ENCODE measurements around the gene PSPC1. TPM values are rescaled to one million over a fixed set of nuclear protein-coding genes. Genes with fewer than 3 reads are reported as not detected.

The PSPC1 gene
- total RNA-seq, 3 donors from 2014 or later (not counting 1 experiment from before 2014, with no cell fraction given), result 94.1 to 110 (median 107) TPM

DNA sequence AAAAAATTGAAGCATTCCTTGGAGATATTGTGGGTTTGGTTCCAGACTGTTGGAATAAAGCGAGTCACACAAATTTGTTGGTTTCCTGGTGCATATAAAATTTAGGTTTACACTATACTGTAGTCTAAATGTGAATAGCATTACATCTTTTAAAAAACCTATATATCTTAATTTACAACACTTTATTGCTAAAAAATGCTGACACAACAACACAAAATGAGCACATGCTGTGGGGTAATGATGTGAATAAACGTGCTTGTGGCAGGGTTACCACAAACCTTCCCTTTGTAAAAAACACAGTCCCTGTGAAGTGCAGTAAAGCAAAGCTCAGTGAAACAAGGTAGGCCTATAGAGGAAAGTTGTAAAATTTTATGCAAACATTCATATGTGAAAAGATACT is 121.6 kb downstream of the PSPC1 start:
- Mint-ChIP-seq H3K27ac (peak overlapping the region in 1 of 2 donors; percentile 31), H3K4me1 (peaks cover 5 to 14% of the 10 kb centered on the region in 2 donors), H3K27me3 (ENCODE audit: low read depth in 2 of 2) (no peaks in the 10 kb centered on the region), H3K9me3 (no peaks in the 10 kb centered on the region), H3K4me3 (no peak overlapping the region), H3K36me3 (no peaks in the 10 kb centered on the region)
- Histone ChIP-seq H3K27ac (ENCODE audit: low read length) (no peak overlapping the region), H3K27me3 (ENCODE audit: control insufficient read depth, insufficient read depth, low read length) (no peaks in the 10 kb centered on the region), H3K36me3 (ENCODE audit: control insufficient read depth, insufficient read depth, low read length) (peaks cover 61% of the 10 kb centered on the region), H3K9me3 (ENCODE audit: control insufficient read depth, insufficient read depth, low read length) (no peaks in the 10 kb centered on the region), H3K4me3 (ENCODE audit: low read length) (no peak overlapping the region), H3K4me1 (ENCODE audit: control insufficient read depth, insufficient read depth, low read length) (no peaks in the 10 kb centered on the region)
- TF ChIP-seq, protein P1, sequence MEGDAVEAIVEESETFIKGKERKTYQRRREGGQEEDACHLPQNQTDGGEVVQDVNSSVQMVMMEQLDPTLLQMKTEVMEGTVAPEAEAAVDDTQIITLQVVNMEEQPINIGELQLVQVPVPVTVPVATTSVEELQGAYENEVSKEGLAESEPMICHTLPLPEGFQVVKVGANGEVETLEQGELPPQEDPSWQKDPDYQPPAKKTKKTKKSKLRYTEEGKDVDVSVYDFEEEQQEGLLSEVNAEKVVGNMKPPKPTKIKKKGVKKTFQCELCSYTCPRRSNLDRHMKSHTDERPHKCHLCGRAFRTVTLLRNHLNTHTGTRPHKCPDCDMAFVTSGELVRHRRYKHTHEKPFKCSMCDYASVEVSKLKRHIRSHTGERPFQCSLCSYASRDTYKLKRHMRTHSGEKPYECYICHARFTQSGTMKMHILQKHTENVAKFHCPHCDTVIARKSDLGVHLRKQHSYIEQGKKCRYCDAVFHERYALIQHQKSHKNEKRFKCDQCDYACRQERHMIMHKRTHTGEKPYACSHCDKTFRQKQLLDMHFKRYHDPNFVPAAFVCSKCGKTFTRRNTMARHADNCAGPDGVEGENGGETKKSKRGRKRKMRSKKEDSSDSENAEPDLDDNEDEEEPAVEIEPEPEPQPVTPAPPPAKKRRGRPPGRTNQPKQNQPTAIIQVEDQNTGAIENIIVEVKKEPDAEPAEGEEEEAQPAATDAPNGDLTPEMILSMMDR (IDR thresholded peaks at IDR 0.05), result no peak
- WGBS (ENCODE audit: insufficient coverage), result no CpG with 5 or more reads among the region's 2 CpGs
- intact Hi-C loops (cut with micrococcal nuclease), result no loop called here
- no peak for DNase-seq
- ATAC-seq, result no peak

DNA sequence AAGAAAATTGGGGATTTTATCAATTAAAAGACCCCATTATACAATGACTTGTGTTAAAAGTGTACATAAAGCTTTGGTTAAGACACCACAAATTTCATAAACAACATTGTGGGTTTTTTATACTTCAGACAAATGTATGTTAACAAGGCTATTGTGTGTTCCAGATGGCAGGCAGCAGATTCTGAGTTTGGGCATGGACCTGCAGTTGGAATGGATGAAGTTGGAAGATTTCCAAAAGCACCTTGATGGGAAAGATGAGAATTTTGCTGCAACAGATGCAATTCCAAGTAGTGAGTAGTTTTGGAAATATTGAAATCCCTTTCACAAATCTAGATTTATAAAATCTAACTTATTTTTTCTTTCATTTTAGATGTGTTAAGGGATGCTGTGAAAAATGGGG is 123.9 kb downstream of the PSPC1 start:
- Histone ChIP-seq H3K4me1 (ENCODE audit: control insufficient read depth, insufficient read depth, low read length) (no peaks in the 10 kb centered on the region), H3K27me3 (ENCODE audit: control insufficient read depth, insufficient read depth, low read length) (no peaks in the 10 kb centered on the region), H3K4me3 (ENCODE audit: low read length) (no peak overlapping the region), H3K36me3 (ENCODE audit: control insufficient read depth, insufficient read depth, low read length) (peaks cover 43% of the 10 kb centered on the region), H3K27ac (ENCODE audit: low read length) (no peak overlapping the region), H3K9me3 (ENCODE audit: control insufficient read depth, insufficient read depth, low read length) (no peaks in the 10 kb centered on the region)
- TF ChIP-seq, protein P1 (IDR thresholded peaks at IDR 0.05), result no peak
- ATAC-seq (no peak), DNase-seq (no peak)
- H3K4me1 Mint-ChIP-seq, result peaks cover 4 to 5% of the 10 kb centered on the region in 2 donors
- H3K27ac Mint-ChIP-seq, result peak overlapping the region in 1 of 2 donors; percentile 6
- no peak overlapping the region for H3K4me3 Mint-ChIP-seq
- H3K9me3 Mint-ChIP-seq, result no peaks in the 10 kb centered on the region
- intact Hi-C loops (cut with micrococcal nuclease), result no loop called here
- no peaks in the 10 kb centered on the region for H3K27me3 Mint-ChIP-seq (ENCODE audit: low read depth in 2 of 2)
- no peaks in the 10 kb centered on the region for H3K36me3 Mint-ChIP-seq

DNA sequence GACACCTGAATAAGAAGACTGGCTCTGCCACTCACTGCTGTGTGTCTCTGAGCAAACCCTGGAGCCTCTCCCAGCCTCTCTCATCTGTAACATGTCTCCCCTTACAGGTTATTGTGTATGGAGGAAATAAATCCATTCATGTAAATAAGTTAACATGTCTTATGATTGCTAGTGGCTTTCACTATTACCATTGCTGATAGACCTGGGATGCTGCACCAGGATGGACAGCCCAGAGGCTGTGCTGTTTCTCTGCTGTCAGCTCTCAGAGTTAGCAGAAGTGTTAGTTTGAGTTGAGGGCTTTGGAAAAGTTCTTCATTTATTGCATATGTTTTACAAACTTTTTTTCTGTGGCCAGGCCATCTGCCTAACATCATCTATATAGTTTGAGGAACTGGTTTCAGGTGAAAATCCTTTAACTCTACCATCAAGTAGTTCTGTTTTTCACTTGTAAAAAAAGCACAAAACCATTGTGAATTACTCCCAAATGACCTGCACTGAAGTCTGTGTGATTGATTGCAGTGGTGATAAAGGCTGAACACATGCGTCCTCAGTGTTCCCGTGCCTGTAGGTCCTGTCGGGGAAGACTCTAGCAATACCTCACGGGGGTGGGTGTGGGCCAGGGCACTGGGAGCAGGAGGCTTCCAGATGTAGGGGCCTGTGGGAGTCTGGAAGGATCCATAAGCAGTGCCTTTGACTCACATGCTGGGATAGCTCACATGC is 124.7 kb downstream of the PSPC1 start:
- H3K4me1 Mint-ChIP-seq, result peaks cover 4 to 5% of the 10 kb centered on the region in 2 donors
- Histone ChIP-seq H3K36me3 (ENCODE audit: control insufficient read depth, insufficient read depth, low read length) (peaks cover 35% of the 10 kb centered on the region), H3K27me3 (ENCODE audit: control insufficient read depth, insufficient read depth, low read length) (no peaks in the 10 kb centered on the region), H3K4me1 (ENCODE audit: control insufficient read depth, insufficient read depth, low read length) (no peaks in the 10 kb centered on the region), H3K27ac (ENCODE audit: low read length) (no peak overlapping the region), H3K9me3 (ENCODE audit: control insufficient read depth, insufficient read depth, low read length) (no peaks in the 10 kb centered on the region), H3K4me3 (ENCODE audit: low read length) (no peak overlapping the region)
- no peaks in the 10 kb centered on the region for H3K9me3 Mint-ChIP-seq
- DNase-seq (no peak), ATAC-seq (no peak)
- no peak overlapping the region for H3K4me3 Mint-ChIP-seq
- no peaks in the 10 kb centered on the region for H3K27me3 Mint-ChIP-seq (ENCODE audit: low read depth in 2 of 2)
- H3K36me3 Mint-ChIP-seq, result no peaks in the 10 kb centered on the region
- WGBS (ENCODE audit: insufficient coverage), result 63% methylated on average over 4 of the region's 4 CpGs
- peak overlapping the region in 1 of 2 donors; percentile 6 for H3K27ac Mint-ChIP-seq
- intact Hi-C loops (cut with micrococcal nuclease), result no loop called here
- TF ChIP-seq, protein P1 (IDR thresholded peaks at IDR 0.05), result no peak

Other genes with a start within 250 kb of the PSPC1 start
- under 1 TPM in 1 of 3 donors, not detected in 2; 0.41 TPM for gene TPTE2, start 221.4 kb downstream of the PSPC1 start, total RNA-seq
- gene MPHOSPH8, start 149.3 kb downstream of the PSPC1 start, total RNA-seq, result 10 to 100 TPM; 54.2 to 64.7 (median 59.8) TPM
- 10 to 100 TPM; 29.5 to 37.4 (median 36.0) TPM for gene ZMYM5, start 80.7 kb upstream of the PSPC1 start, total RNA-seq
- gene ZMYM2, start 175.8 kb upstream of the PSPC1 start, total RNA-seq, result 100 to 1,000 TPM in 1 of 3 donors, 10 to 100 TPM in 2; 82.1 to 101 (median 87.0) TPM

Measured in natural killer cell (primary cell).